GOT3 (cell line): Measurements from ENCODE around the gene TMC6.

Experiments used
- DNase-seq: peaks from one replicate; lab custom pipeline; 2025; ENCODE audit warnings: mixed read lengths; lab: John Stamatoyannopoulos, UW

The TMC6 gene

DNA sequence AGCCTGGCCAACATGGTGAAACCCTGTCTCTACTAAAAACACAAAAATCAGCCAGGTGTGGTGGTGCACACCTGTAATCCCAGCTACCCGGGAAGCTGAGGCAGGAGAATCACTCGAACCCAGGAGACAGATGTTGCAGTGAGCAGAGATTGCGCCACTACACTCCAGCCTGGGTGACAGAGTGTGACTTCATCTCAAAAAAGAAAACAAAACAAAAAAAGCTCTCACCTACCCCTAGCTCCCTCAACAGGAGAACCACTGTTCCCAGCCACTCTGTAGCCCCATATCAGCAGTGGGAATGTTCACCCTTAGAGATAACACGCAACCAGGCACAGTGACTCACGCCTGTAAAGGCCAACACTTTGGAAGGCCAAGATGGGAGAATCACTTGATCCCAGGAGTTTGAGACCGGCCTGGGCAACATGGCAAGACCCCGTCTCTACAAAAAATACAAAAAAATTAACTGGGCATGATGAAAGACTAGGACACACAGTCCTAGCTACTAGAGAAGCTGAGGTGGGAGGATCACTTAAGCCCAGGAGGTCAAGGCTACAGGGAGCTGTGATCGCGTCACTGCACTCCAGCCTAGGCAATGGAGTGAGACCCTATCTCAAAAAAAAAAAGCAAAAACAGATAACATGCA lies 7.4 kb upstream of the TMC6 start:
- no peak for DNase-seq

DNA sequence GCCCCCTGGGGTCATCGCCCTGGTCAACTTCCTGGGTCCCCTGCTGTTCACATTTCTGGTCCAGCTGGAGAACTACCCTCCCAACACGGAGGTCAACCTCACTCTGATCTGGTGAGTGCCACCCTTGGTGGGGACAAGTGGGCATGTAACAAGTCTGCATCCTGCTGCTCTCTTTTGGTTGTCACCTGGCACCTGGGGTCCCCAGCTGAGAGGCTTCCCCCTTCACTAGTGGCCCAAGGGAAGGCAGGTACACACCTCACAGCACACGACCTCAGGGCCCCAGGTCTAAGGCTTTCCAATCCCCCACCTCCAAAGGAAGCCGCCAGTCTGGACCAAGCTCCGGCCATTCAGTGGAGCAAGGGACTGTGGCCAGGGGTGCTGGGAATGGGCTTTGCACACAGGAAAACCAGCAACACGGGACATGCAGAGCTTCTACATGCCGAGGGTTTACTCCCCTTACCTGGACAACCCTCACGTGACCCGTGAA lies 6.4 kb upstream of the TMC6 start:
- no peak for DNase-seq

GRCh38 chr17:78133971-78134898 lies 5.7 kb upstream of the TMC6 start:
- DNase-seq: no peak

GRCh38 chr17:78133179-78133951 lies 4.8 kb upstream of the TMC6 start:
- DNase-seq: no peak

GRCh38 chr17:78132767-78133178 lies 4.2 kb upstream of the TMC6 start:
- no peak for DNase-seq

GRCh38 chr17:78132084-78132676 lies 3.6 kb upstream of the TMC6 start:
- no peak for DNase-seq

GRCh38 chr17:78131172-78132083 lies 2.9 kb upstream of the TMC6 start:
- no peak for DNase-seq

DNA sequence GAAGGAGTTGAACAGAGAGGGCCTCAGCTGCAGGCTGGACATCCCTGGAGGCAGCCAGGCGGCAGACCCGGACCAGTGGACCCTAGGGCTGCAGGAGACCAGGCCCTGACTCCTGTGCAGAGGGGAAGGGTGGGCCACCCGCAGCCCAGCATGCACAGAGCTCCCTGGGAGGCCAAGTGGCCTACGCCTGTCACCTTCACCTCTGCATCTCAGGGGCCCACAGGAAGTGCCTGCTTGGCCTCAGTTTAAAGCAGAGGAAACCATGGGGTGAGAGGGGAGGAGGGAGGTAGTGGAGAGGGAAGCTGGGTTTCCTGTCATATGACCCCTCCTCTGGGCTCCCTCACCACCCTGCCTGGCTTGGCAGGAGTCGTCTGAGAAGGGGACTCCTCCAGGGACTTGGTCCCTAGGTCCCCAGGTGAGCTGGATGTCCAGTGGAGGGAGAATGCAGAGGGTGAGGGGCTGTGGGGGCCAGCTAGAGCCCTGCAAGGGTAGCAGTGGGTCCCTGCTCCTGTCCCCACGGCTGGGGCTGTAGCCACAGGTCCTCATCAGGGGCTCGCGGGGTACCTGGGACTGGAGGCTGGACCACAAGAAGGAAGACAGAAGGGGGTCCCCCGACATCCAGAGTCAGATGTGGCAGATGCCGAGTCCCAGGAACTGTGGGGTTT lies 2.0 kb upstream of the TMC6 start, which contains the start of gene TMC8:
Gene TMC8 (plus strand): TSS at position 335 of the 665 bp plus-strand sequence. CDS start 818 bp downstream, outside the sequence.
- DNase-seq: no peak

GRCh38 chr17:78130090-78130436 lies 1.5 kb upstream of the TMC6 start:
- no peak for DNase-seq

GRCh38 chr17:78129351-78130089 lies 965 bp upstream of the TMC6 start:
- no peak for DNase-seq

DNA sequence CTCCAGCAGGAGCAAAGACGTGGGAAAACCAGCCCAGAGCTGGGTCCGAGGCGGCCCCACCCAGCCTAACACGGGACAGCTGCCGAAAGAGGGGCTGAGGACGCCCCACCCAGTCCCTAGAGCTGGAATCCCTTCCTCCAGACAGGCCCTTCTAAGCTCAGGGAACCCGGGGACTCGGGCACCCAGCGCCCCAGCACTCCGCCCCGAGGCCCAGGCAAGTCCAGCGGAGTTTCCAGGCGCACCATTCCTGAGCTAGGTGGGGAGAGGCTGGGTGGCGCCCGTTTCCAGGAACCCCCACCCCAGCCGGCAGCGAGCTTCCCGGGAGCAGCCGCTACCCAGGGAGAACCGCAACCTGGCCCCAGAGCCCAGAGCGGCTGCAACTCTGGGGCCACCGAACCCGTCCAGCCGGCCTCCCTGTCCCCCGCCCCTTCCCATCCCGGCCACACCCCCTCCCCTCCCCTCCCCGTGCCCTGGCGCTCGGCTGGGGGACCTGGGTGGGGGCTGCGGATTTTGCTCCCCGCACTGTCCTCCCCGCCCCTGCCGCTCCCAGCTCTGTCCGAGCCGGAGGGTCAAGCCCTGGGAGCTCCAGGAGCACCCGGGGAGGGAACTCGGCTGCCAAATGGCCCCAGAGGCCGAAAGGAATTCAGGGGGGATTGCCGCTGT lies 536 bp downstream of the TMC6 start:
- DNase-seq: no peak

- no peak for DNase-seq
These were observed 1.2 kb downstream of the TMC6 start for GRCh38 chr17:78127239-78127887.

- no peak for DNase-seq
These were observed 1.7 kb downstream of the TMC6 start for GRCh38 chr17:78126895-78127238.

- DNase-seq: no peak
These were observed 2.3 kb downstream of the TMC6 start for GRCh38 chr17:78125976-78126894.

DNA sequence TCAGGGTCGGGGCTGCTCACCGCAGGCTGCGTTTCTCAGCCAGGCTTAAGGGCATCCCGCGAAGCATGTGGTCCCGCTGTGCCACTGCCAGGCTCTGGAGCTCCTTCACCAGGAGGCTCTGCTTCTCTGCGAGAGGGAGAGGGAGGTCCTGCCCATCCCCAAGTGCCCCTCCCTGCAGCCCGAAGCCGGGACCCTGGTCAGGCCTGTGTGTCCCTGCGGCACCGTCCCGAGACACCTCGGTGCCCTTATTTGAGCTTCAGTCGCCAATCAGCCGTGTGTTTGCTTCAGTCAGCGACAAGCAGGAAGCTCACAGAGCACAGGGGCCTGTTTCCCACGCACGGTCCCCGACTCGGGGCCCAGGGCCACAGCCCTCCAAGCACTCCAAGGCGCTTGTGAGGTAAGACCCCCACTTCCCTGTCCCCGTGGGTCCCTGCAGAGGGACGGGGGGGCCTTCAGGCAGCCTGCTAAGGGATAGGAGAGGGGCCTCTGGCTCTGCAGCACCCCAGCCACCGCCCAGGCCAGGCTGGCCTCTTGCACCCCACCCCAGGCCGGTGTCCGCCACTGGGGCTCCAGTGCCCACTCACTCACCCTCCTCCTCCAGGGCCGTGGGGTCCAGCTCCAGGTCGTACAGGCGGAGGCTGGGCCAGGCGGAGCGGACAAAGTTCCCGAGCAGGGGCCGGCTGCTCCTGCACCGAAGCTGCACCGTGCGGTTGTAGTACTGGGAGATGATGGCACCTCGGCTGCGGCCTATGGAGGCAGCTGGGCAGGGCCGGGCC lies 3.2 kb downstream of the TMC6 start:
- DNase-seq: no peak

- DNase-seq: no peak
These were observed 3.8 kb downstream of the TMC6 start for GRCh38 chr17:78124836-78125137.
